HepG2 (cell line): Measurements from ENCODE around the gene UTP20. TPM values are rescaled to one million over a fixed set of nuclear protein-coding genes. Genes with fewer than 3 reads are reported as not detected.

Experiments used
- GPN1 ChIP-seq: sonication (generic); formaldehyde crosslinking; IDR thresholded peaks from 2 replicates; pipeline ENCODE4 v1.5.1; 2020; ENCODE audit warnings: missing genetic modification reagents, borderline replicate concordance
- MEF2D ChIP-seq: sonication (generic); formaldehyde crosslinking; IDR thresholded peaks from 2 replicates; pipeline ENCODE4 v1.5.1; 2020; ENCODE audit warnings: mild to moderate bottlenecking, missing genetic modification reagents
- MYC ChIP-seq: sonication (generic); formaldehyde crosslinking; IDR thresholded peaks from 2 replicates; pipeline ENCODE4 v1.9.0; 2021; ENCODE audit warnings: missing genetic modification reagents, borderline replicate concordance
- PITX1 ChIP-seq: sonication (generic); formaldehyde crosslinking; IDR thresholded peaks from 2 replicates; pipeline ENCODE4 v1.5.1; 2020; ENCODE audit warnings: mild to moderate bottlenecking, missing genetic modification reagents
- POLR2G ChIP-seq: fragments of 200-400 bp; formaldehyde crosslinking; IDR thresholded peaks from 2 replicates; pipeline ENCODE4 v1.6.1; 2018; ENCODE audit warnings: mild to moderate bottlenecking, low read depth, low read length, moderate library complexity
- SALL2 ChIP-seq: sonication (generic); formaldehyde crosslinking; IDR thresholded peaks from 2 replicates; pipeline ENCODE4 v1.8.1; 2023; ENCODE audit warnings: mild to moderate bottlenecking, missing genetic modification reagents, inconsistent platforms
- SRY ChIP-seq: sonication (generic); formaldehyde crosslinking; IDR thresholded peaks from 2 replicates; pipeline ENCODE4 v1.8.0; 2022; ENCODE audit warnings: mild to moderate bottlenecking, missing genetic modification reagents
- ZNF20 ChIP-seq: sonication (generic); formaldehyde crosslinking; IDR thresholded peaks from 2 replicates; pipeline ENCODE4 v1.4.0; 2020; ENCODE audit warnings: mild to moderate bottlenecking, moderate library complexity, missing genetic modification reagents
- ZNF260 ChIP-seq: sonication (generic); formaldehyde crosslinking; IDR thresholded peaks from 2 replicates; pipeline ENCODE4 v1.4.0; 2020; ENCODE audit warnings: missing genetic modification reagents, low read depth, mild to moderate bottlenecking, borderline replicate concordance
- ZNF607 ChIP-seq: sonication (generic); formaldehyde crosslinking; IDR thresholded peaks from 2 replicates; pipeline ENCODE4 v1.5.1; 2020; ENCODE audit warnings: missing genetic modification reagents, mild to moderate bottlenecking, borderline replicate concordance
- ZNF674 ChIP-seq: sonication (generic); formaldehyde crosslinking; IDR thresholded peaks from 2 replicates; pipeline ENCODE4 v1.5.0; 2020; ENCODE audit warnings: low read depth, mild to moderate bottlenecking, missing genetic modification reagents
- ZNF747 ChIP-seq: sonication (generic); formaldehyde crosslinking; IDR thresholded peaks from 2 replicates; pipeline ENCODE4 v1.8.1; 2023; ENCODE audit warnings: missing genetic modification reagents, mild to moderate bottlenecking, borderline replicate concordance
- polyA plus RNA-seq, 8 experiments: library from polyadenylated mRNA; depleted of rRNA in 3 of 8; stranded (reverse) in 7 of 8; unstranded in 1 of 8; fragments of >200 nt; fragmentation: Illumina TruSeq in 4 of 8; extraction: Trizol in 4 of 8; gene quantifications; 2 replicates each; pipeline versions ENCODE4 v1.2.1 to v1.2.3, GENCODE V29; 2011 to 2016; ENCODE audit warnings: low read depth in 4 of 8, missing spikeins in 1 of 8, mixed read lengths in 1 of 8; ENCODE audit not compliant: insufficient read depth in 1 of 8
- total RNA-seq, 5 experiments: library from RNA; depleted of rRNA; stranded (reverse); fragments of >200 nt; fragmentation: Illumina TruSeq; extraction: Trizol; gene quantifications; 2 replicates each; pipeline ENCODE4 v1.2.3, GENCODE V29; 2016; ENCODE audit warnings: low read depth in 1 of 5
- TF ChIP-seq, protein P1 (sequence below), 2 experiments: fragments of 450-650 bp in 1 of 2; sonication (generic) in 1 of 2; formaldehyde crosslinking in 1 of 2; IDR thresholded peaks; 2 replicates each; pipeline versions ENCODE4 v1.6.1 to v1.8.0; 2016 to 2022; ENCODE audit warnings: antibody characterized with exemption in 1 of 2, mild to moderate bottlenecking in 1 of 2, missing genetic modification reagents in 1 of 2
- TF ChIP-seq, protein P2 (sequence below): sonication (generic); formaldehyde crosslinking; IDR thresholded peaks from 2 replicates; pipeline ENCODE4 v1.4.0; 2020; ENCODE audit warnings: missing genetic modification reagents, low read depth, mild to moderate bottlenecking, borderline replicate concordance
- TF ChIP-seq, protein P3 (sequence below): sonication (generic); formaldehyde crosslinking; IDR thresholded peaks from 2 replicates; pipeline ENCODE4 v1.8.1; 2023; ENCODE audit warnings: mild to moderate bottlenecking, moderate library complexity, missing genetic modification reagents

The UTP20 gene
- total and polyA plus RNA-seq, 2 of the 13 experiments (the other 11 are each of a cell fraction or from before 2014, with no cell fraction given) = 9.0 to 38.5 TPM

DNA sequence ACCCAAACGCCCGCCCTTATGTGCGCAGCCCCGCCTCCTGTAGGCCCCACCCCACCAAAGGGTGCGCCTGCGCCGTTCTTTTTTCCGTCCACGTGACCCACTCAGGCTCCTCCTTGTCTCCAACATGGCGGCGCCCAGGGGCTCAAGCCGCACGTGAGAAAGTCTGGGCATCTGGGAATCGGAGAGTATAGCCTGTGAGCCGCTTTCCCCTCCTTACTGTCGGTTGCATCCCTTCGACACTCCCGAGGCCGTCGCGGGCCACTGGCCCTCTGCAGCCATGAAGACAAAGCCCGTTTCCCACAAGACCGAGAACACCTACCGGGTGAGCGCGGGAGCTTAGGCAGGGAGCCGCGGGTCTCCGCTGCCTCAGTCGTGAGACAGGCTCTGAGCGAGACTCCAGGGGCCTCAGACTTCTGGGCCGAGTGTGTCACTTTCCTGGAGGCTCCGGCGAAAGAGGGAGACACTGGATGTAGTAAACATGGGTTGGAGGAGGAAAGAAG lies at the start of gene UTP20 (continued):
- TF ChIP-seq, protein P1, sequence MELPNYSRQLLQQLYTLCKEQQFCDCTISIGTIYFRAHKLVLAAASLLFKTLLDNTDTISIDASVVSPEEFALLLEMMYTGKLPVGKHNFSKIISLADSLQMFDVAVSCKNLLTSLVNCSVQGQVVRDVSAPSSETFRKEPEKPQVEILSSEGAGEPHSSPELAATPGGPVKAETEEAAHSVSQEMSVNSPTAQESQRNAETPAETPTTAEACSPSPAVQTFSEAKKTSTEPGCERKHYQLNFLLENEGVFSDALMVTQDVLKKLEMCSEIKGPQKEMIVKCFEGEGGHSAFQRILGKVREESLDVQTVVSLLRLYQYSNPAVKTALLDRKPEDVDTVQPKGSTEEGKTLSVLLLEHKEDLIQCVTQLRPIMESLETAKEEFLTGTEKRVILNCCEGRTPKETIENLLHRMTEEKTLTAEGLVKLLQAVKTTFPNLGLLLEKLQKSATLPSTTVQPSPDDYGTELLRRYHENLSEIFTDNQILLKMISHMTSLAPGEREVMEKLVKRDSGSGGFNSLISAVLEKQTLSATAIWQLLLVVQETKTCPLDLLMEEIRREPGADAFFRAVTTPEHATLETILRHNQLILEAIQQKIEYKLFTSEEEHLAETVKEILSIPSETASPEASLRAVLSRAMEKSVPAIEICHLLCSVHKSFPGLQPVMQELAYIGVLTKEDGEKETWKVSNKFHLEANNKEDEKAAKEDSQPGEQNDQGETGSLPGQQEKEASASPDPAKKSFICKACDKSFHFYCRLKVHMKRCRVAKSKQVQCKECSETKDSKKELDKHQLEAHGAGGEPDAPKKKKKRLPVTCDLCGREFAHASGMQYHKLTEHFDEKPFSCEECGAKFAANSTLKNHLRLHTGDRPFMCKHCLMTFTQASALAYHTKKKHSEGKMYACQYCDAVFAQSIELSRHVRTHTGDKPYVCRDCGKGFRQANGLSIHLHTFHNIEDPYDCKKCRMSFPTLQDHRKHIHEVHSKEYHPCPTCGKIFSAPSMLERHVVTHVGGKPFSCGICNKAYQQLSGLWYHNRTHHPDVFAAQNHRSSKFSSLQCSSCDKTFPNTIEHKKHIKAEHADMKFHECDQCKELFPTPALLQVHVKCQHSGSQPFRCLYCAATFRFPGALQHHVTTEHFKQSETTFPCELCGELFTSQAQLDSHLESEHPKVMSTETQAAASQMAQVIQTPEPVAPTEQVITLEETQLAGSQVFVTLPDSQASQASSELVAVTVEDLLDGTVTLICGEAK (IDR thresholded peaks at IDR 0.05) = no peak
- TF ChIP-seq, protein P1 (CRISPR knock-in tag; IDR thresholded peaks at IDR 0.05) = 0 out of 2 replicates have a peak, but pooled peaks have one; percentile 28
- no peak for TF ChIP-seq ZNF674 (CRISPR knock-in tag)
- TF ChIP-seq MEF2D (CRISPR knock-in tag) = peak; percentile 47; the same call in 1 of the 2 replicates
- no peak for TF ChIP-seq ZNF747 (CRISPR knock-in tag)
- peak; percentile 39; the same call in 1 of the 2 replicates for TF ChIP-seq SRY (CRISPR knock-in tag)
- no peak for TF ChIP-seq ZNF260 (CRISPR knock-in tag)
- TF ChIP-seq, protein P2, sequence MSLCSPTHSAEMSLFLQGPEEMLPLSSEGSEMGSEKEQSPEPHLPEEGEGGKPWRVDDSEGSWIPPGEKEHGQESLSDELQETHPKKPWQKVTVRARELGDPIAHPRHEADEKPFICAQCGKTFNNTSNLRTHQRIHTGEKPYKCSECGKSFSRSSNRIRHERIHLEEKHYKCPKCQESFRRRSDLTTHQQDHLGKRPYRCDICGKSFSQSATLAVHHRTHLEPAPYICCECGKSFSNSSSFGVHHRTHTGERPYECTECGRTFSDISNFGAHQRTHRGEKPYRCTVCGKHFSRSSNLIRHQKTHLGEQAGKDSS (CRISPR knock-in tag) = 0 out of 2 replicates have a peak, but pooled peaks have one; percentile 59
- TF ChIP-seq PITX1 (CRISPR knock-in tag) = 0 out of 2 replicates have a peak, but pooled peaks have one; percentile 49
- TF ChIP-seq, protein P3, sequence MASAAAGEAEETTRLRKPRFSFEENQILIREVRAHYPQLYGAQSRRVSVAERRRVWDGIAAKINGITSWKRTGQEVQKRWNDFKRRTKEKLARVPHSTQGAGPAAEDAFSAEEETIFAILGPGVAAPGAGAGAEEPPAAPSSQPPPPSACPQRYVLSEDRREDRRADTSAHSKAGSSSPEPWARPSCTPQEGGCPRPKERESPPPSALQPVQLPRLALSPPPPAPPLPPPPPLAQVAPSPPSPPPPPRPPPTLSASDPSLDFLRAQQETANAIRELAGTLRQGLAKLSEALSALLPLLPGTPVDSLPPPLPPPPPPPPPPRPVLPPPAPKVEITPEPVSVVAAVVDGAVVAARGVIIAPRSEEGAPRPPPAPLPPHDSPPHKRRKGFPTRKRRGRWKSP = 0 out of 2 replicates have a peak, but pooled peaks have one; percentile 24
- no peak for TF ChIP-seq ZNF20 (CRISPR knock-in tag)
- TF ChIP-seq ZNF607 = 0 out of 2 replicates have a peak, but pooled peaks have one; percentile 49
- peak; percentile 85 for TF ChIP-seq POLR2G
- TF ChIP-seq SALL2 (CRISPR knock-in tag) = peak; percentile 48; the same call in 1 of the 2 replicates
- TF ChIP-seq MYC (CRISPR knock-in tag) = peak; percentile 86
- no peak for TF ChIP-seq GPN1 (CRISPR knock-in tag)
